Amniotic epithelial cell (primary cell): Measurements from ENCODE around the gene C1orf159.
"Not testable (repeated sequence)": the region's sequence is repeated elsewhere in the genome, so short reads cannot be mapped to it uniquely, and the experiment has no call there.

ENCODE experiments used
- DNase-seq: peaks from one replicate; pipeline ENCODE4 v3.0.0-alpha.2; 2010; ENCODE audit warnings: low read depth

C1orf159 gene

GRCh38 chr1:1118011-1118875 is 2.4 kb upstream of the C1orf159 start:
- DNase-seq = no peak

- DNase-seq = no peak
These were observed 1.6 kb upstream of the C1orf159 start for GRCh38 chr1:1117469-1117831.

- no peak for DNase-seq
These were observed 996 bp upstream of the C1orf159 start for GRCh38 chr1:1116701-1117468.

GRCh38 chr1:1115136-1115785 is 628 bp downstream of the C1orf159 start:
- no peak for DNase-seq

GRCh38 chr1:1114431-1114830 is 1.5 kb downstream of the C1orf159 start:
- no peak for DNase-seq

GRCh38 chr1:1112237-1112985 is 3.5 kb downstream of the C1orf159 start:
- DNase-seq = no peak

GRCh38 chr1:1111516-1112236 is 4.2 kb downstream of the C1orf159 start:
- DNase-seq = no peak

- DNase-seq = no peak
These were observed 5.3 kb downstream of the C1orf159 start for GRCh38 chr1:1110561-1110971.

GRCh38 chr1:1109743-1110142 is 6.1 kb downstream of the C1orf159 start:
- no peak for DNase-seq

GRCh38 chr1:1106510-1107221 is 9.2 kb downstream of the C1orf159 start:
- DNase-seq = no peak

GRCh38 chr1:1104152-1104551 is 11.7 kb downstream of the C1orf159 start:
- not testable (repeated sequence) for DNase-seq

GRCh38 chr1:1101503-1101902 is 14.4 kb downstream of the C1orf159 start:
- DNase-seq = no peak

- no peak for DNase-seq
These were observed 15.6 kb downstream of the C1orf159 start for GRCh38 chr1:1100296-1100695.

GRCh38 chr1:1099506-1100183 is 16.2 kb downstream of the C1orf159 start:
- no peak for DNase-seq

- DNase-seq = no peak
These were observed 17.0 kb downstream of the C1orf159 start for GRCh38 chr1:1098681-1099421.

- not testable (repeated sequence) for DNase-seq
These were observed 19.8 kb downstream of the C1orf159 start for GRCh38 chr1:1096136-1096535.

- DNase-seq = no peak
These were observed 20.9 kb downstream of the C1orf159 start for GRCh38 chr1:1094981-1095380.

- DNase-seq = no peak
These were observed 22.3 kb downstream of the C1orf159 start for GRCh38 chr1:1093610-1093943.

- DNase-seq = no peak
These were observed 22.8 kb downstream of the C1orf159 start for GRCh38 chr1:1092894-1093609.
